Measurements from ENCODE around the gene TECPR1.
A peak's percentile ranks its signal among the peaks of the same experiment; 100 is the strongest.

The TECPR1 gene

GRCh38 chr7:98252425-98253054 is 508 bp upstream of the TECPR1 start:
- H3K27ac ChIP-seq, result peak overlapping the region in 20 of 21 experiments; percentile 70 to 93 (median 82)
- peak overlapping the region; percentile 54 to 97 (median 74) for H3K4me3 ChIP-seq

- H3K27ac ChIP-seq, result peak overlapping the region in 20 of 21 experiments; percentile 70 to 93 (median 82)
- H3K4me3 ChIP-seq, result peak overlapping the region; percentile 54 to 97 (median 74)
Measured at GRCh38 chr7:98251231-98251600, 816 bp downstream of the TECPR1 start.

- peak overlapping the region in 6 of 7 experiments; percentile 54 to 97 (median 76) for H3K4me3 ChIP-seq
- peak overlapping the region in 18 of 21 experiments; percentile 18 to 91 (median 82) for H3K27ac ChIP-seq
Measured at GRCh38 chr7:98250789-98251188, 1.2 kb downstream of the TECPR1 start.

GRCh38 chr7:98249106-98249505 is 2.9 kb downstream of the TECPR1 start:
- Histone ChIP-seq H3K4me3 (no peak overlapping the region), H3K27ac (peak overlapping the region in 13 of 21 experiments; percentile 26 to 91 (median 55))

- no peak overlapping the region for H3K4me3 ChIP-seq
- H3K27ac ChIP-seq, result peak overlapping the region in 5 of 21 experiments; percentile 4 to 88 (median 37)
Measured at GRCh38 chr7:98248156-98248555, 3.9 kb downstream of the TECPR1 start.

- no peak overlapping the region for H3K27ac ChIP-seq
- H3K4me3 ChIP-seq, result no peak overlapping the region
Measured at GRCh38 chr7:98244871-98245270, 7.2 kb downstream of the TECPR1 start.

GRCh38 chr7:98242934-98243333 is 9.1 kb downstream of the TECPR1 start:
- no peak overlapping the region for H3K4me3 ChIP-seq
- H3K27ac ChIP-seq, result no peak overlapping the region

GRCh38 chr7:98242342-98242741 is 9.7 kb downstream of the TECPR1 start:
- Histone ChIP-seq H3K27ac (no peak overlapping the region), H3K4me3 (no peak overlapping the region)

GRCh38 chr7:98241674-98242241 is 10.3 kb downstream of the TECPR1 start:
- Histone ChIP-seq H3K4me3 (no peak overlapping the region), H3K27ac (no peak overlapping the region)

GRCh38 chr7:98240961-98241673 is 10.9 kb downstream of the TECPR1 start:
- Histone ChIP-seq H3K4me3 (no peak overlapping the region), H3K27ac (no peak overlapping the region)

GRCh38 chr7:98238976-98239375 is 13.1 kb downstream of the TECPR1 start:
- no peak overlapping the region for H3K4me3 ChIP-seq
- no peak overlapping the region for H3K27ac ChIP-seq

- Histone ChIP-seq H3K4me3 (no peak overlapping the region), H3K27ac (no peak overlapping the region)
Measured at GRCh38 chr7:98238076-98238475, 14.0 kb downstream of the TECPR1 start.

- Histone ChIP-seq H3K4me3 (no peak overlapping the region), H3K27ac (no peak overlapping the region)
Measured at GRCh38 chr7:98236355-98237185, 15.5 kb downstream of the TECPR1 start.

- Histone ChIP-seq H3K27ac (no peak overlapping the region), H3K4me3 (no peak overlapping the region)
Measured at GRCh38 chr7:98235901-98236300, 16.1 kb downstream of the TECPR1 start.

GRCh38 chr7:98234429-98235147 is 17.4 kb downstream of the TECPR1 start:
- Histone ChIP-seq H3K4me3 (no peak overlapping the region), H3K27ac (no peak overlapping the region)

- no peak overlapping the region for H3K4me3 ChIP-seq
- H3K27ac ChIP-seq, result no peak overlapping the region
Measured at GRCh38 chr7:98233219-98234070, 18.6 kb downstream of the TECPR1 start.

GRCh38 chr7:98232799-98233198 is 19.2 kb downstream of the TECPR1 start:
- H3K4me3 ChIP-seq, result no peak overlapping the region
- H3K27ac ChIP-seq, result no peak overlapping the region

GRCh38 chr7:98232263-98232585 is 19.8 kb downstream of the TECPR1 start:
- no peak overlapping the region for H3K4me3 ChIP-seq
- H3K27ac ChIP-seq, result no peak overlapping the region
